ENCODE data around the gene OR5B21.

DNA sequence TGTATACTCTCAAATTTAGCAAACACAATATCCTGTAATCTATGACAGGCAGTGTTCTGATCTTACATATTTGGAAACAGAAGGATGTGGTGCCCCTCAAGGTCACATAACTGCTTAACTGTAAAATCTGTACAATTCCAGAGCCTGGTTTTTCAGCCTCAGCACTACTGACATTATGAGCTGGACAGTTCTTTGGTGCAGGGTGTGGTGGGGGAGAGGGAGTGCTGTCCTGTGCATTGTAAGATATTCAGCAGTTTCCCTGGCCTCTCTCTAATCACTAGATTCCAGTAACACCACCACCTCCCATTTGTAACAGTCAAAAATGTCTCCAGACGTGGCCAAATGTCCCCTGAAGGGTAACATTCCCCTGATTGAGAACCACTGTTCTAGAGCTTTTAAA is 1.8 kb upstream of the OR5B21 start:
- TF ChIP-seq POLR2A (IDR thresholded peaks at IDR 0.05; ENCODE audit: low read length), result no peak
- no peak for TF ChIP-seq GATA1 (IDR thresholded peaks at IDR 0.05; ENCODE audit: low read depth, low read length)

Measured in erythroblast (primary cell).